OCI-LY3 (cell line): Measurements from ENCODE around the gene FGGY.

Experiments
- CTCF ChIP-seq: fragments of 200-600, 300-600 bp; sonication (generic); IDR thresholded peaks from 2 replicates; pipeline ENCODE4 v1.5.1; 2014; ENCODE audit warnings: antibody characterized with exemption, low read length, low read depth
- EZH2phosphoT487 ChIP-seq: fragments of 200-600 bp; shearing (Covaris generic); IDR thresholded peaks from 2 replicates; pipeline ENCODE4 v1.6.1; 2018; ENCODE audit warnings: antibody characterized with exemption, mixed run types, low read depth

- TF ChIP-seq CTCF (no peak), EZH2phosphoT487 (no peak)
These were observed 201.7 kb downstream of the FGGY start for GRCh38 chr1:59498640-59499039.
